Measurements from ENCODE around the gene CLEC4M. TPM values are rescaled to one million over a fixed set of nuclear protein-coding genes. Genes with fewer than 3 reads are reported as not detected.

Gene CLEC4M
- total and polyA plus RNA-seq, 2 of the 8 experiments (the other 6 are each of a cell fraction or from before 2014, with no cell fraction given) = not detected

GRCh38 chr19:7730286-7731217, 32.5 kb upstream of the CLEC4M start:
- Histone ChIP-seq H2AK5ac (ENCODE audit: low read depth, low read length) (no peak overlapping the region), H3K4me1 (replicated peaks in 1 of 4; ENCODE audit: control insufficient read depth in 3 of 4, insufficient read depth in 4 of 4, low read length in 3 of 4) (peaks cover 0 to 15% (median 9%) of the 10 kb centered on the region in 4 experiments; a peak in 6 of 7 replicates), H2BK20ac (ENCODE audit: low read length) (no peak overlapping the region), H3K23me2 (ENCODE audit: low read depth, low read length) (peaks cover 8% of the 10 kb centered on the region; the same call in 1 of the 2 replicates), H3K23ac (ENCODE audit: insufficient read length) (no peak overlapping the region), H3K18ac (ENCODE audit: extremely low read depth, low read length) (no peak overlapping the region; the same call in 1 of the 2 replicates), H3K27me3 (replicated peaks in 1 of 4; ENCODE audit: control insufficient read depth in 3 of 4, extremely low read depth in 1 of 4, insufficient read depth in 3 of 4, low read length in 3 of 4) (peaks cover 27 to 45% (median 44%) of the 10 kb centered on the region in 4 experiments), H3K56ac (replicated peaks; ENCODE audit: insufficient read length, low read depth, low read length) (no peak overlapping the region), H4K20me1 (replicated peaks in 1 of 2; ENCODE audit: control insufficient read depth in 1 of 2, insufficient read depth in 2 of 2, low read length in 2 of 2) (peaks cover 0 to 3% of the 10 kb centered on the region in 2 experiments), H2BK120ac (replicated peaks; ENCODE audit: low read depth, low read length) (no peak overlapping the region), H4K91ac (replicated peaks; ENCODE audit: insufficient read length, low read length) (no peak overlapping the region), H3K4me2 (ENCODE audit: insufficient read depth in 1 of 2, low read depth in 2 of 2, low read length in 2 of 2) (peak overlapping the region; percentile 96 to 98), H4K5ac (ENCODE audit: insufficient read length, low read depth, low read length) (no peak overlapping the region), H3K27ac (ENCODE audit: low read depth, low read length) (no peak overlapping the region), H2BK5ac (ENCODE audit: low read depth, low read length) (no peak overlapping the region), H2BK12ac (ENCODE audit: low read depth, low read length) (no peak overlapping the region), H2AFZ (ENCODE audit: low read length) (no peak overlapping the region), H3K14ac (ENCODE audit: insufficient read length) (no peak overlapping the region), H3K79me1 (ENCODE audit: low read depth, low read length) (no peaks in the 10 kb centered on the region), H2BK15ac (ENCODE audit: low read length) (no peak overlapping the region), H4K8ac (ENCODE audit: extremely low read depth, insufficient read depth, low read length) (peak overlapping the region; percentile 44), H3K79me2 (ENCODE audit: control insufficient read depth in 1 of 2, insufficient read depth in 2 of 2, low read length in 2 of 2) (no peaks in the 10 kb centered on the region), H3K36me3 (ENCODE audit: control insufficient read depth in 2 of 4, insufficient read depth in 4 of 4, low read length in 3 of 4) (no peaks in the 10 kb centered on the region), H3K4me3 (ENCODE audit: extremely low read depth in 1 of 4, insufficient read depth in 2 of 4, low read depth in 3 of 4, low read length in 4 of 4) (peak overlapping the region; percentile 32 to 63 (median 40); a peak in 7 of 8 replicates), H3K9ac (replicated peaks in 1 of 4; ENCODE audit: extremely low read depth in 1 of 4, low read depth in 3 of 4, low read length in 3 of 4) (no peak overlapping the region), H3K4ac (replicated peaks; ENCODE audit: insufficient read length, low read depth, low read length) (no peak overlapping the region), H3K9me3 (ENCODE audit: insufficient read depth in 2 of 2, low read depth in 1 of 2, low read length in 1 of 2) (no peaks in the 10 kb centered on the region)
- FAIRE-seq (no peak), DNase-seq (ENCODE audit: low read depth in 1 of 2, low spot score in 2 of 2) (no peak)
- WGBS, 2 experiments (ENCODE audit: extremely low coverage in 1 of 2, insufficient coverage in 1 of 2, insufficient read length in 1 of 2, insufficient replicate concordance in 2 of 2, low coverage in 1 of 2, low lambda C conversion rate in 2 of 2, missing lambda C conversion rate in 1 of 2) = 14% methylated on average over 23 of the region's 78 CpGs; no CpG with 5 or more reads in 1 of the 2 experiments
- ChIA-PET CTCF (ENCODE audit: partially characterized antibody) (interaction anchor here (0.6 kb wide), 1 partner anchor 25 kb away, joined by 3 read pairs; no protein-coding TSS in a partner anchor), POLR2A (ENCODE audit: partially characterized antibody) (interaction anchor here (1.4 kb wide), 1 partner anchor 42 kb away, joined by 4 read pairs; no protein-coding TSS in a partner anchor)
- TF ChIP-seq TBP (IDR thresholded peaks at IDR 0.05; ENCODE audit: low read depth, low read length) = no peak
- TF ChIP-seq SRF (IDR thresholded peaks at IDR 0.05; ENCODE audit: low read depth, low read length) = no peak
- no peak for TF ChIP-seq CREB1 (IDR thresholded peaks at IDR 0.05)
- no peak for TF ChIP-seq SAP30 (IDR thresholded peaks at IDR 0.05; ENCODE audit: insufficient read depth, insufficient replicate concordance, low read length)
- no peak for TF ChIP-seq ASH2L (IDR thresholded peaks at IDR 0.05; ENCODE audit: low read length)
- TF ChIP-seq HDAC2 (IDR thresholded peaks at IDR 0.05; ENCODE audit: borderline replicate concordance in 1 of 2, low read depth in 2 of 2, low read length in 2 of 2) = no peak
- peak; percentile 47 for TF ChIP-seq EZH2 (IDR thresholded peaks at IDR 0.05; ENCODE audit: low read depth, low read length, severe bottlenecking)
- TF ChIP-seq SP2 (IDR thresholded peaks at IDR 0.05; ENCODE audit: low read length) = no peak
- TF ChIP-seq BCL11A (IDR thresholded peaks at IDR 0.05; ENCODE audit: low read depth in 2 of 2, low read length in 2 of 2) = no peak
- no peak for TF ChIP-seq RNF2 (IDR thresholded peaks at IDR 0.05; ENCODE audit: borderline replicate concordance, low read depth, low read length, missing control alignments, poor library complexity, severe bottlenecking)
- no peak for TF ChIP-seq NANOG (IDR thresholded peaks at IDR 0.05; ENCODE audit: insufficient read depth, low read depth, low read length, poor library complexity, severe bottlenecking)

All from H1 (cell line).